Suprapubic skin (tissue), 4 donors: ENCODE data around the gene CDKL2. TPM values are rescaled to one million over a fixed set of nuclear protein-coding genes. Genes with fewer than 3 reads are reported as not detected.

Source experiments
- total RNA-seq, 4 donors: library from RNA; depleted of rRNA; stranded (reverse); fragments of >200 nt; gene quantifications; one replicate each; pipeline ENCODE4 v1.1.0, GENCODE V29; 2016

CDKL2 gene
- total RNA-seq, 4 donors from 2014 or later = 1.3 to 2.0 (median 1.8) TPM; not detected in 1

Other genes starting within 250 kb of the CDKL2 start
- gene RCHY1, start 116.1 kb downstream of the CDKL2 start, total RNA-seq = 10 to 100 TPM; 11.4 to 24.2 (median 20.6) TPM
- gene THAP6, start 116.1 kb downstream of the CDKL2 start, total RNA-seq = 10 to 100 TPM; 13.0 to 45.0 (median 17.0) TPM
- gene ODAPH, start 74.5 kb downstream of the CDKL2 start, total RNA-seq = under 1 TPM in 1 of 4 donors, not detected in 3; 0.56 TPM
- gene G3BP2, start 42.9 kb upstream of the CDKL2 start, total RNA-seq = 10 to 100 TPM; 48.8 to 62.0 (median 56.6) TPM
- 10 to 100 TPM; 46.8 to 61.1 (median 55.2) TPM for gene USO1, start 94.0 kb upstream of the CDKL2 start, total RNA-seq